ENCODE measurements around the gene GOLGA2.

DNA sequence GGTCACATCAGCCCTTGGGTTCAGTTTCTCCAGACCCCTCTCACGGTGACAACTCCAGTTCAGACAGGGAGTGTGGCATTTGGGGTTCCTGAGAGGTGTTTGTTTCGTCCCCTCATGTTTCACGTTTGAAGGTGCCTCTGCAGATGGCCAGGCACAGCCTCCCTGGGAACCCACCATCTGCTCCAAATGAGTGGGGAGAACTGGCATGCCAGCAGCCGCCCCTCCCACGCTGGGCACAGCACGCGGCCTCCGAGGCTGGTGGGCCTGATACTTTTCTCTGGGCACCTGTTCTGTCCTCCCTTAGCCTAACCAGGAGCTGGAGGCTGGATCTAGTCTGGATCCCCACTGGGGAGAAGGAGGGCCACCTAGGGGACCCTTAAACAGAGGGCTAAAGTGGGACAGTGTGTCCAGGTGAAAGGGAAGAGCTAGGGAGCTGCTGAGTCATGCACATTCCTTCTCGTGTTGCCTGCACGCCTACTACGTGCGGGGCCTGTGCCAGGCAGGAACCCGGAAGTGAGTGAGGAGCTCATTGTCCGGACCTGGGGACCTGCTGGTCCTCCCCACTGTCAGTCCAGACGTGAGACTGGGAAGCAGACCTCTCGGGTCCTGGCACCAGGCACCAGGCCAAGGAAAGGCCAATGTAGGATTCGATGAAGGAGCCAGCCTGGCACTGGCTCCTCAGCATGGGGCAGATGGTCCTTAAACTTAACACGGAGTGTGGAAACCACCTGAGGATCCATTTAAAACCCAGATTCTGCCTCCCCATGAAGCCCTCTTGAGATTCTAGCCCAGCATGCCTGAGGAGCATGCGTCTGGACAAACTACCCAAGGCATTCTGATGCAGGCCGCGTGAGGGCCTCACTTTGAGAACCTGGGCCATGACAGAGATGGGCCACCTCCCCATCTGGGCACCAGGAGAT lies 61.0 kb downstream of the GOLGA2 start:
- TF ChIP-seq CTCF (conservative IDR thresholded peaks at IDR 0.05; ENCODE audit: low read depth, low read length), result no peak
- TF ChIP-seq POLR2A (IDR thresholded peaks at IDR 0.05; ENCODE audit: low read depth, low read length), result no peak
- TF ChIP-seq MAFK (IDR thresholded peaks at IDR 0.05; ENCODE audit: low read depth, low read length), result no peak
- no peak for TF ChIP-seq RAD21 (IDR thresholded peaks at IDR 0.05; ENCODE audit: low read length)
- TF ChIP-seq RCOR1 (IDR thresholded peaks at IDR 0.05; ENCODE audit: insufficient replicate concordance, low read length), result no peak
- TF ChIP-seq MAZ (IDR thresholded peaks at IDR 0.05; ENCODE audit: borderline replicate concordance, low read depth, low read length), result no peak
- TF ChIP-seq CEBPB (IDR thresholded peaks at IDR 0.05; ENCODE audit: low read depth, low read length), result no peak
- TF ChIP-seq CHD1 (IDR thresholded peaks at IDR 0.05; ENCODE audit: low read depth, low read length), result no peak
- TF ChIP-seq, protein P1, sequence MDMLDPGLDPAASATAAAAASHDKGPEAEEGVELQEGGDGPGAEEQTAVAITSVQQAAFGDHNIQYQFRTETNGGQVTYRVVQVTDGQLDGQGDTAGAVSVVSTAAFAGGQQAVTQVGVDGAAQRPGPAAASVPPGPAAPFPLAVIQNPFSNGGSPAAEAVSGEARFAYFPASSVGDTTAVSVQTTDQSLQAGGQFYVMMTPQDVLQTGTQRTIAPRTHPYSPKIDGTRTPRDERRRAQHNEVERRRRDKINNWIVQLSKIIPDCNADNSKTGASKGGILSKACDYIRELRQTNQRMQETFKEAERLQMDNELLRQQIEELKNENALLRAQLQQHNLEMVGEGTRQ (IDR thresholded peaks at IDR 0.05; ENCODE audit: low read depth, low read length), result no peak
- no peak for TF ChIP-seq SMC3 (IDR thresholded peaks at IDR 0.05; ENCODE audit: low read depth, low read length)
- no peak for TF ChIP-seq BHLHE40 (IDR thresholded peaks at IDR 0.05; ENCODE audit: low read depth, low read length)
- no peak for TF ChIP-seq MXI1 (IDR thresholded peaks at IDR 0.05; ENCODE audit: borderline replicate concordance, low read depth, low read length)
- TF ChIP-seq NFE2L2 (IDR thresholded peaks at IDR 0.05; ENCODE audit: low read depth, low read length), result 0 out of 2 replicates have a peak, but pooled peaks have one; percentile 50
- TF ChIP-seq FOS (IDR thresholded peaks at IDR 0.05; ENCODE audit: low read depth, low read length), result no peak
